GM12878 (cell line): ENCODE results near the gene OTUB2. TPM values are rescaled to one million over a fixed set of nuclear protein-coding genes. Genes with fewer than 3 reads are reported as not detected.

ENCODE experiments used
- ATAC-seq: fragments of 200-7000 bp; cut with Tn5 transposase; 3 replicates; pipeline ENCODE4 v1.9.1; 2020; ENCODE audit warnings: mild to moderate bottlenecking, moderate library complexity
- BruUV-seq: library from RNA; stranded (reverse); fragments of 400-500 nt; replicated peaks from 2 replicates; lab custom pipeline; 2021; lab: Mats Ljungman, UMichigan
- CTCF ChIA-PET: fragments of 300-600 bp; sonication (Branson Sonifier 250); formaldehyde crosslinking; extraction: SDS; loops from one replicate; lab custom pipeline; 2021; ENCODE audit warnings: inconsistent platforms; lab: Yijun Ruan, JAX
- POLR2A ChIA-PET: fragments of 350-600 bp; formaldehyde crosslinking; extraction: SDS; loops from one replicate; lab custom pipeline; 2021; ENCODE audit warnings: inconsistent platforms; lab: Charles Lee
- RAD21 ChIA-PET: fragments of 300-600 bp; sonication (Branson Sonifier 250); formaldehyde crosslinking; loops from one replicate; lab custom pipeline; 2023; ENCODE audit warnings: antibody characterized with exemption; ENCODE audit not compliant: unreplicated experiment; lab: Charles Lee
- SMC1A ChIA-PET: fragments of 300-600 bp; sonication (Branson Sonifier 250); formaldehyde crosslinking; loops from one replicate; lab custom pipeline; 2023; ENCODE audit not compliant: unreplicated experiment, uncharacterized antibody; lab: Charles Lee
- DNase-seq: peaks from one replicate; pipeline ENCODE4 v3.0.0-alpha.2; 2011; ENCODE audit warnings: low read depth, low spot score
- FAIRE-seq: peaks from 3 replicates; lab custom pipeline; 2011; peaks lifted over from hg19 to GRCh38; lab: Jason Lieb, UNC
- H2AFZ ChIP-seq: 2 replicates; pipeline ENCODE4 v1.6.0; 2011; ENCODE audit warnings: low read depth, low read length, control low read depth; ENCODE audit not compliant: control insufficient read depth
- H3K27ac ChIP-seq: 2 replicates; pipeline ENCODE4 v1.5.1; 2011; ENCODE audit warnings: control low read depth; ENCODE audit not compliant: control insufficient read depth, insufficient read depth
- H3K27me3 ChIP-seq, 2 experiments: replicated peaks in 1 of 2; 2 replicates each; pipeline versions ENCODE4 v1.6.0 to v1.6.1; 2011; ENCODE audit warnings: low read length in 1 of 2; ENCODE audit not compliant: control insufficient read depth in 2 of 2, insufficient read depth in 2 of 2
- H3K36me3 ChIP-seq, 2 experiments: 2 replicates each; pipeline ENCODE4 v1.5.1; 2011; ENCODE audit warnings: low read length in 1 of 2; ENCODE audit not compliant: control insufficient read depth in 2 of 2, insufficient read depth in 2 of 2
- H3K4me1 ChIP-seq: 2 replicates; pipeline ENCODE4 v1.6.1; 2011; ENCODE audit warnings: mild to moderate bottlenecking, low read length, moderate library complexity, mixed read lengths; ENCODE audit not compliant: control insufficient read depth, insufficient read depth
- H3K4me2 ChIP-seq: 2 replicates; pipeline ENCODE4 v1.6.0; 2011; ENCODE audit warnings: control low read depth; ENCODE audit not compliant: control insufficient read depth, insufficient read depth
- H3K4me3 ChIP-seq: fragments of 200-600 bp; sonication (generic); 2 replicates; pipeline ENCODE4 v1.5.1; 2016
- H3K79me2 ChIP-seq: 2 replicates; pipeline ENCODE4 v1.6.0; 2011; ENCODE audit warnings: low read length; ENCODE audit not compliant: control insufficient read depth, insufficient read depth
- H3K9ac ChIP-seq: 2 replicates; pipeline ENCODE4 v1.8.0; 2011; ENCODE audit warnings: low read length, control low read depth, mixed read lengths; ENCODE audit not compliant: control insufficient read depth, insufficient read depth
- H3K9me3 ChIP-seq: replicated peaks from 3 replicates; pipeline ENCODE4 v1.5.1; 2011; ENCODE audit warnings: mild to moderate bottlenecking, low read length; ENCODE audit not compliant: control insufficient read depth, insufficient read depth
- H4K20me1 ChIP-seq: 2 replicates; pipeline ENCODE4 v1.6.0; 2011; ENCODE audit not compliant: control insufficient read depth, insufficient read depth
- BCL11A ChIP-seq: IDR thresholded peaks from 2 replicates; pipeline ENCODE4 v1.6.1; 2011; ENCODE audit warnings: low read depth, low read length
- CBFB ChIP-seq: IDR thresholded peaks from 2 replicates; pipeline ENCODE4 v1.6.1; 2016; ENCODE audit warnings: antibody characterized with exemption, low read depth
- EP300 ChIP-seq, 2 experiments: fragments of 150-350 bp in 1 of 2; IDR thresholded peaks; 2 replicates each; pipeline ENCODE4 v1.6.1; 2011 to 2012; ENCODE audit warnings: low read depth in 2 of 2, low read length in 2 of 2, borderline replicate concordance in 1 of 2, improper control_type of control experiment in 1 of 2, inconsistent platforms in 1 of 2; ENCODE audit not compliant: control insufficient read depth in 1 of 2
- IKZF2 ChIP-seq, 2 experiments: fragments of 450-650 bp; IDR thresholded peaks; 2 replicates each; pipeline ENCODE4 v1.6.1; 2017; ENCODE audit warnings: mild to moderate bottlenecking in 2 of 2, moderate library complexity in 2 of 2
- IRF4 ChIP-seq: IDR thresholded peaks from 2 replicates; pipeline ENCODE4 v1.6.1; 2011; ENCODE audit warnings: low read depth, low read length
- MTA2 ChIP-seq: fragments of 450-650 bp; IDR thresholded peaks from 2 replicates; pipeline ENCODE4 v1.6.1; 2016; ENCODE audit warnings: low read depth, mild to moderate bottlenecking, moderate library complexity
- RUNX3 ChIP-seq: IDR thresholded peaks from 2 replicates; pipeline ENCODE4 v1.6.1; 2012; ENCODE audit warnings: low read length, inconsistent platforms
- SP1 ChIP-seq: IDR thresholded peaks from one replicate; pipeline ENCODE4 v1.6.1; 2011; ENCODE audit warnings: low read depth, low read length
- TCF12 ChIP-seq: IDR thresholded peaks from 2 replicates; pipeline ENCODE4 v1.6.1; 2011; ENCODE audit warnings: low read depth, mild to moderate bottlenecking, low read length
- TCF7 ChIP-seq: IDR thresholded peaks from 2 replicates; pipeline ENCODE4 v1.6.1; 2014; ENCODE audit warnings: antibody characterized with exemption, borderline replicate concordance
- YY1 ChIP-seq: IDR thresholded peaks from 2 replicates; pipeline ENCODE4 v1.6.1; 2011; ENCODE audit warnings: low read depth, mild to moderate bottlenecking, low read length
- WGBS: methylation state at CpG from one replicate; pipeline ENCODE4 v1.1.6; 2016; ENCODE audit warnings: low lambda C conversion rate; ENCODE audit not compliant: insufficient replicate concordance, insufficient coverage; ENCODE audit errors: missing lambda C conversion rate; 5-methylcytosine and 5-hydroxymethylcytosine counted together
- in situ Hi-C: fragments of 300-500 bp; cut with MboI; formaldehyde crosslinking; loops from 9 replicates; pipeline ENCODE4 v1.14.3; 2018; ENCODE audit warnings: mixed read lengths
- intact Hi-C: fragments of 100-400 bp; cut with micrococcal nuclease; formaldehyde crosslinking; loops from one replicate; pipeline ENCODE4 v1.14.2; 2022; ENCODE audit not compliant: unreplicated experiment
- polyA plus RNA-seq, 11 experiments: library from polyadenylated mRNA; depleted of rRNA in 4 of 11; unstranded in 6 of 11; stranded (reverse) in 5 of 11; fragments of >200 nt; fragmentation: Nextera tagmentation in 4 of 11; fragmentation: Illumina TruSeq in 1 of 11; extraction: Ambion mirVana in 4 of 11; extraction: Trizol in 1 of 11; gene quantifications; 1 replicate in 1 of 11; 2 replicates in 10 of 11; pipeline versions ENCODE4 v1.2.1 to v1.2.3, GENCODE V29; 2011 to 2016; ENCODE audit warnings: inconsistent platforms in 2 of 11, missing spikeins in 2 of 11, low read depth in 1 of 11
- total RNA-seq, 4 experiments: library from RNA; depleted of rRNA in 3 of 4; stranded (reverse); fragments of >200 nt in 3 of 4; fragmentation: Illumina TruSeq in 1 of 4; extraction: Trizol in 1 of 4; gene quantifications; 2 replicates each; pipeline versions ENCODE4 v1.2.1 to v1.2.3, GENCODE V29; 2013 to 2021
- TF ChIP-seq, protein P1 (sequence below): IDR thresholded peaks from 2 replicates; pipeline ENCODE4 v1.6.1; 2012; ENCODE audit warnings: low read length, inconsistent platforms
- TF ChIP-seq, protein P2 (sequence below): fragments of 150-350 bp; IDR thresholded peaks from 2 replicates; pipeline ENCODE4 v1.6.1; 2014; ENCODE audit warnings: mild to moderate bottlenecking, low read depth, low read length
- TF ChIP-seq, protein P3 (sequence below): IDR thresholded peaks from 2 replicates; pipeline ENCODE4 v1.6.1; 2011; ENCODE audit warnings: mild to moderate bottlenecking, low read depth, low read length, moderate library complexity; ENCODE audit not compliant: insufficient replicate concordance
- TF ChIP-seq, protein P4 (sequence below): fragments of 450-650 bp; IDR thresholded peaks from 2 replicates; pipeline ENCODE4 v1.6.1; 2017; ENCODE audit warnings: mild to moderate bottlenecking, low read depth, inconsistent platforms; ENCODE audit not compliant: poor library complexity, severe bottlenecking

OTUB2 gene
- total and polyA plus RNA-seq, 10 of the 15 experiments (the other 5 are each of a cell fraction or from before 2014, with no cell fraction given), result 0.05 to 0.82 (median 0.43) TPM

DNA sequence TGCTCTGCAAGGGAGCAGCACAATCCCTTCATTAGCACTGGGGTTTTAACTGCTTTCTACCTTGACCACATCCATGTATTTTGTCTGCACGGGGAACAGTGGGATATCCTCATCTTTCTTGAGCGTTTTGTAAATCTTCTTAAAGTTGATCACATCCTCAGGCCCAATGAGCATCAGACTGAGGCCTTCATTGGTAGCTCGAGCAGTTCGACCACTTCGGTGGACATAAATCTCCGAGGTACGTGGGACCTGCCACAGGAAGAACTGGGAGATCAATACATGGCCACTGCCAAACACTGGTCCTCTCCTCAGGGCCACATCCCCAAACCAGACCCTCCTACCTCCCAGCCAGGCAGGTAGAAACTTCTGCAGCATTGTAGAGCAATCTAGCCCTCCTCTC, 28.8 kb downstream of the OTUB2 start (continued):
- TF ChIP-seq, protein P1, sequence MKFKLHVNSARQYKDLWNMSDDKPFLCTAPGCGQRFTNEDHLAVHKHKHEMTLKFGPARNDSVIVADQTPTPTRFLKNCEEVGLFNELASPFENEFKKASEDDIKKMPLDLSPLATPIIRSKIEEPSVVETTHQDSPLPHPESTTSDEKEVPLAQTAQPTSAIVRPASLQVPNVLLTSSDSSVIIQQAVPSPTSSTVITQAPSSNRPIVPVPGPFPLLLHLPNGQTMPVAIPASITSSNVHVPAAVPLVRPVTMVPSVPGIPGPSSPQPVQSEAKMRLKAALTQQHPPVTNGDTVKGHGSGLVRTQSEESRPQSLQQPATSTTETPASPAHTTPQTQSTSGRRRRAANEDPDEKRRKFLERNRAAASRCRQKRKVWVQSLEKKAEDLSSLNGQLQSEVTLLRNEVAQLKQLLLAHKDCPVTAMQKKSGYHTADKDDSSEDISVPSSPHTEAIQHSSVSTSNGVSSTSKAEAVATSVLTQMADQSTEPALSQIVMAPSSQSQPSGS, result no peak
- TF ChIP-seq TCF7, result no peak

DNA sequence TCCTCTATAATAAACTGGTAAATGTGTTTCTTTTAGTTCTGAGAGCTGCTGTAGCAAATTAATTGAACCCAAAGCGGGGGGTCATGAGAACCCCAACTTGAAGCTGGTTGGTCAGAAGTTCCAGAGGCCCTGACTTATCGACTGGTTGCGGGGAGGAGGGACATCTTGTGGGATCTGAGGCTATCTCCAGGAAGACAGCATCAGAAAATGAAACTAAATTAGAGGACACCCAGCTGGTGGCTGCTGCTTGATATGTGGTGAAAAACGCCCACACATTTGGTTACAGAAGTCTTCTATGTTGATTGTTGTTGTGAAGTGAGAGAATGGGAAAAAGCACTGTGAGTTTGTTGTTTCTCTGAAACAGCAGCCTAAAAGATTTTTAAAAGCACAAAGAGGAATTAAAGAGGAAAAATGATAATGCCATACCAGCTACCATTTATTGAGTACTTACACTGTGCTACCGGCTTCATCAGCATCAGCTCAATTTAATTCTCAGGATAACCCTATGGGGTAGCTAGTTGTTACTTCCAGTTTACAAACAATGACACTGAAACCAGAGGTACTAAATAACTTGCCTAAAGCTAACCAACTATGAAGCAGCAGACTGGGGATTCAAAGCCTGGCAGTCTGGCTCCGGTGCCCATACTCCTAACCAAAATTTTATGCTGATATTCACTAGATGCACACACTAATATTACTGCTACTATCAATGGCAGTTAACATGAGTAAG, 30.6 kb downstream of the OTUB2 start:
- ChIA-PET POLR2A (interaction anchor here (0.5 to 2.1 kb wide), 3 partner anchors 17 to 251 kb away, joined by 3 to 14 read pairs (median 5); partner anchors contain the start of genes DDX24 and IFI27L1), RAD21 (interaction anchor here (0.6 to 2.3 kb wide), 7 partner anchors 23 to 117 kb away, joined by 3 to 13 read pairs (median 6); partner anchors contain the start of genes DDX24 and IFI27L1), SMC1A (interaction anchor here (1.0 to 2.1 kb wide), 14 partner anchors 10 to 126 kb away, joined by 3 to 10 read pairs (median 4); partner anchors contain the start of genes DDX24 and IFI27L1), CTCF (interaction anchor here (0.7 to 7.1 kb wide), 10 partner anchors 9 to 123 kb away, joined by 3 to 34 read pairs (median 6); partner anchors contain the start of genes DDX24 and IFI27L1)
- FAIRE-seq, result peak; percentile 41
- ATAC-seq, result peak; percentile 81
- Histone ChIP-seq H3K4me2 (peak overlapping the region; percentile 60; the same call in 1 of the 2 replicates), H3K4me3 (no peak overlapping the region), H3K27ac (peak overlapping the region; percentile 43; the same call in 1 of the 2 replicates), H2AFZ (no peak overlapping the region), H3K9ac (no peak overlapping the region), H4K20me1 (peaks cover 2% of the 10 kb centered on the region; the same call in 1 of the 2 replicates), H3K4me1 (peaks cover 26% of the 10 kb centered on the region), H3K27me3 (no peaks in the 10 kb centered on the region), H3K79me2 (no peaks in the 10 kb centered on the region; the same call in 1 of the 2 replicates), H3K36me3 (peaks cover 50 to 56% of the 10 kb centered on the region in 2 experiments), H3K9me3 (no peaks in the 10 kb centered on the region)
- WGBS, result 58% methylated on average over 6 of the region's 6 CpGs
- intact Hi-C loops, result no loop called here
- no TSS peak for BruUV-seq
- peak; percentile 37 for DNase-seq
- in situ Hi-C loops, result no loop called here
- 0 out of 2 replicates have a peak, but pooled peaks have one; percentile 20 for TF ChIP-seq IRF4
- peak; percentile 93 for TF ChIP-seq RUNX3
- peak; percentile 57; the same call in 1 of the 2 replicates for TF ChIP-seq BCL11A
- TF ChIP-seq, protein P2, sequence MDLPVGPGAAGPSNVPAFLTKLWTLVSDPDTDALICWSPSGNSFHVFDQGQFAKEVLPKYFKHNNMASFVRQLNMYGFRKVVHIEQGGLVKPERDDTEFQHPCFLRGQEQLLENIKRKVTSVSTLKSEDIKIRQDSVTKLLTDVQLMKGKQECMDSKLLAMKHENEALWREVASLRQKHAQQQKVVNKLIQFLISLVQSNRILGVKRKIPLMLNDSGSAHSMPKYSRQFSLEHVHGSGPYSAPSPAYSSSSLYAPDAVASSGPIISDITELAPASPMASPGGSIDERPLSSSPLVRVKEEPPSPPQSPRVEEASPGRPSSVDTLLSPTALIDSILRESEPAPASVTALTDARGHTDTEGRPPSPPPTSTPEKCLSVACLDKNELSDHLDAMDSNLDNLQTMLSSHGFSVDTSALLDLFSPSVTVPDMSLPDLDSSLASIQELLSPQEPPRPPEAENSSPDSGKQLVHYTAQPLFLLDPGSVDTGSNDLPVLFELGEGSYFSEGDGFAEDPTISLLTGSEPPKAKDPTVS, result no peak
- peak; percentile 55 to 74; a peak in 3 of 4 replicates for TF ChIP-seq IKZF2 (IDR thresholded peaks at IDR 0.05)
- TF ChIP-seq YY1, result no peak
- peak; percentile 39; the same call in 1 of the 2 replicates for TF ChIP-seq CBFB
- TF ChIP-seq, protein P3, sequence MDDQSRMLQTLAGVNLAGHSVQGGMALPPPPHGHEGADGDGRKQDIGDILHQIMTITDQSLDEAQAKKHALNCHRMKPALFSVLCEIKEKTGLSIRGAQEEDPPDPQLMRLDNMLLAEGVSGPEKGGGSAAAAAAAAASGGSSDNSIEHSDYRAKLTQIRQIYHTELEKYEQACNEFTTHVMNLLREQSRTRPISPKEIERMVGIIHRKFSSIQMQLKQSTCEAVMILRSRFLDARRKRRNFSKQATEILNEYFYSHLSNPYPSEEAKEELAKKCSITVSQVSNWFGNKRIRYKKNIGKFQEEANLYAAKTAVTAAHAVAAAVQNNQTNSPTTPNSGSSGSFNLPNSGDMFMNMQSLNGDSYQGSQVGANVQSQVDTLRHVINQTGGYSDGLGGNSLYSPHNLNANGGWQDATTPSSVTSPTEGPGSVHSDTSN, result peak; percentile 60
- TF ChIP-seq SP1, result no peak
- TF ChIP-seq TCF12, result peak; percentile 95
- TF ChIP-seq, protein P4, sequence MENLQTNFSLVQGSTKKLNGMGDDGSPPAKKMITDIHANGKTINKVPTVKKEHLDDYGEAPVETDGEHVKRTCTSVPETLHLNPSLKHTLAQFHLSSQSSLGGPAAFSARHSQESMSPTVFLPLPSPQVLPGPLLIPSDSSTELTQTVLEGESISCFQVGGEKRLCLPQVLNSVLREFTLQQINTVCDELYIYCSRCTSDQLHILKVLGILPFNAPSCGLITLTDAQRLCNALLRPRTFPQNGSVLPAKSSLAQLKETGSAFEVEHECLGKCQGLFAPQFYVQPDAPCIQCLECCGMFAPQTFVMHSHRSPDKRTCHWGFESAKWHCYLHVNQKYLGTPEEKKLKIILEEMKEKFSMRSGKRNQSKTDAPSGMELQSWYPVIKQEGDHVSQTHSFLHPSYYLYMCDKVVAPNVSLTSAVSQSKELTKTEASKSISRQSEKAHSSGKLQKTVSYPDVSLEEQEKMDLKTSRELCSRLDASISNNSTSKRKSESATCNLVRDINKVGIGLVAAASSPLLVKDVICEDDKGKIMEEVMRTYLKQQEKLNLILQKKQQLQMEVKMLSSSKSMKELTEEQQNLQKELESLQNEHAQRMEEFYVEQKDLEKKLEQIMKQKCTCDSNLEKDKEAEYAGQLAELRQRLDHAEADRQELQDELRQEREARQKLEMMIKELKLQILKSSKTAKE, result peak; percentile 33
- 0 out of 4 replicates have a peak, but pooled peaks of 1 of the 2 experiments have one; percentile 22 for TF ChIP-seq EP300 (IDR thresholded peaks at IDR 0.05; ENCODE audit: borderline replicate concordance in 1 of 2, control insufficient read depth in 1 of 2, low read depth in 2 of 2, low read length in 2 of 2)
- peak; percentile 58; the same call in 1 of the 2 replicates for TF ChIP-seq MTA2
